Progenitor cell of endocrine pancreas (in vitro differentiated cells): ENCODE measurements around the gene KRT5. TPM values are rescaled to one million over a fixed set of nuclear protein-coding genes. Genes with fewer than 3 reads are reported as not detected.
A peak's percentile ranks its signal among the peaks of the same experiment; 100 is the strongest.

Experiments used
- DNase-seq: peaks from one replicate; pipeline ENCODE4 v3.0.0; 2021; ENCODE audit warnings: low spot score; ENCODE audit not compliant: unreplicated experiment
- H3K27ac Mint-ChIP-seq: 2 replicates; pipeline ENCODE4 v1.8.0; 2021; ENCODE audit warnings: mild to moderate bottlenecking, moderate library complexity, mixed read lengths
- H3K27me3 Mint-ChIP-seq: 2 replicates; pipeline ENCODE4 v1.8.0; 2021; ENCODE audit warnings: mixed read lengths
- H3K36me3 Mint-ChIP-seq: 2 replicates; pipeline ENCODE4 v1.8.0; 2022; ENCODE audit warnings: mixed read lengths; ENCODE audit not compliant: insufficient read depth
- H3K4me1 Mint-ChIP-seq: 2 replicates; pipeline ENCODE4 v1.8.0; 2021; ENCODE audit warnings: low read depth, mixed read lengths
- H3K4me3 Mint-ChIP-seq: 2 replicates; pipeline ENCODE4 v1.8.0; 2021; ENCODE audit warnings: low read depth, mild to moderate bottlenecking, moderate library complexity, mixed read lengths
- H3K9me3 Mint-ChIP-seq: 2 replicates; pipeline ENCODE4 v1.8.0; 2021; ENCODE audit warnings: low read depth, mixed read lengths
- CTCF ChIP-seq: fragments of 200-600 bp; sonication (generic); IDR thresholded peaks from one replicate; pipeline ENCODE4 v1.5.0; 2021; ENCODE audit warnings: antibody characterized with exemption, mild to moderate bottlenecking; ENCODE audit not compliant: unreplicated experiment
- total RNA-seq: library from RNA; stranded (reverse); gene quantifications from 2 replicates; pipeline ENCODE4 v1.2.1, GENCODE V29; 2021

The KRT5 gene
- total RNA-seq, 1 donor from 2014 or later: not detected

GRCh38 chr12:52528641-52529143 is 8.5 kb upstream of the KRT5 start:
- no peak overlapping the region for H3K4me3 Mint-ChIP-seq
- no peaks in the 10 kb centered on the region for H3K4me1 Mint-ChIP-seq
- TF ChIP-seq CTCF: no peak
- H3K27me3 Mint-ChIP-seq: peaks cover 12% of the 10 kb centered on the region
- no peaks in the 10 kb centered on the region for H3K36me3 Mint-ChIP-seq
- H3K27ac Mint-ChIP-seq: no peak overlapping the region
- H3K9me3 Mint-ChIP-seq: no peaks in the 10 kb centered on the region
- DNase-seq: no peak

- no peaks in the 10 kb centered on the region for H3K9me3 Mint-ChIP-seq
- no peaks in the 10 kb centered on the region for H3K36me3 Mint-ChIP-seq
- no peak overlapping the region for H3K27ac Mint-ChIP-seq
- no peaks in the 10 kb centered on the region for H3K4me1 Mint-ChIP-seq
- peaks cover 14% of the 10 kb centered on the region for H3K27me3 Mint-ChIP-seq
- no peak for TF ChIP-seq CTCF
- no peak overlapping the region for H3K4me3 Mint-ChIP-seq
- DNase-seq: no peak
Observed at GRCh38 chr12:52527121-52527800, 7.1 kb upstream of the KRT5 start.

- Mint-ChIP-seq H3K36me3 (no peaks in the 10 kb centered on the region), H3K9me3 (no peaks in the 10 kb centered on the region), H3K27ac (peak overlapping the region; percentile 35), H3K27me3 (peaks cover 14% of the 10 kb centered on the region), H3K4me1 (no peaks in the 10 kb centered on the region), H3K4me3 (no peak overlapping the region)
- no peak for DNase-seq
- TF ChIP-seq CTCF: no peak
Observed at GRCh38 chr12:52526511-52526951, 6.3 kb upstream of the KRT5 start.

- H3K4me3 Mint-ChIP-seq: no peak overlapping the region
- no peak for DNase-seq
- no peaks in the 10 kb centered on the region for H3K4me1 Mint-ChIP-seq
- no peaks in the 10 kb centered on the region for H3K9me3 Mint-ChIP-seq
- H3K27ac Mint-ChIP-seq: no peak overlapping the region
- no peaks in the 10 kb centered on the region for H3K36me3 Mint-ChIP-seq
- peaks cover 12% of the 10 kb centered on the region for H3K27me3 Mint-ChIP-seq
- TF ChIP-seq CTCF: no peak
Observed at GRCh38 chr12:52525661-52526499, 5.7 kb upstream of the KRT5 start.

GRCh38 chr12:52524898-52525591 is 4.9 kb upstream of the KRT5 start:
- Mint-ChIP-seq H3K4me3 (no peak overlapping the region), H3K9me3 (no peaks in the 10 kb centered on the region), H3K36me3 (no peaks in the 10 kb centered on the region), H3K27ac (no peak overlapping the region), H3K4me1 (no peaks in the 10 kb centered on the region), H3K27me3 (peaks cover 16% of the 10 kb centered on the region)
- DNase-seq: no peak
- TF ChIP-seq CTCF: no peak
